GM12878 (cell line): Measurements from ENCODE around the gene SELENOT. TPM values are rescaled to one million over a fixed set of nuclear protein-coding genes. Genes with fewer than 3 reads are reported as not detected.

Experiments
- ATAC-seq: fragments of 200-7000 bp; cut with Tn5 transposase; 3 replicates; pipeline ENCODE4 v1.9.1; 2020; ENCODE audit warnings: mild to moderate bottlenecking, moderate library complexity
- BruUV-seq: library from RNA; stranded (reverse); fragments of 400-500 nt; replicated peaks from 2 replicates; lab custom pipeline; 2021; lab: Mats Ljungman, UMichigan
- CTCF ChIA-PET: fragments of 300-600 bp; sonication (Branson Sonifier 250); formaldehyde crosslinking; extraction: SDS; loops from one replicate; lab custom pipeline; 2021; ENCODE audit warnings: inconsistent platforms; lab: Yijun Ruan, JAX
- POLR2A ChIA-PET: fragments of 350-600 bp; formaldehyde crosslinking; extraction: SDS; loops from one replicate; lab custom pipeline; 2021; ENCODE audit warnings: inconsistent platforms; lab: Charles Lee
- RAD21 ChIA-PET: fragments of 300-600 bp; sonication (Branson Sonifier 250); formaldehyde crosslinking; loops from one replicate; lab custom pipeline; 2023; ENCODE audit warnings: antibody characterized with exemption; ENCODE audit not compliant: unreplicated experiment; lab: Charles Lee
- SMC1A ChIA-PET: fragments of 300-600 bp; sonication (Branson Sonifier 250); formaldehyde crosslinking; loops from one replicate; lab custom pipeline; 2023; ENCODE audit not compliant: unreplicated experiment, uncharacterized antibody; lab: Charles Lee
- DNase-seq: peaks from one replicate; pipeline ENCODE4 v3.0.0-alpha.2; 2011; ENCODE audit warnings: low read depth, low spot score
- FAIRE-seq: peaks from 3 replicates; lab custom pipeline; 2011; peaks lifted over from hg19 to GRCh38; lab: Jason Lieb, UNC
- H2AFZ ChIP-seq: 2 replicates; pipeline ENCODE4 v1.6.0; 2011; ENCODE audit warnings: low read depth, low read length, control low read depth; ENCODE audit not compliant: control insufficient read depth
- H3K27ac ChIP-seq: 2 replicates; pipeline ENCODE4 v1.5.1; 2011; ENCODE audit warnings: control low read depth; ENCODE audit not compliant: control insufficient read depth, insufficient read depth
- H3K27me3 ChIP-seq, 2 experiments: replicated peaks in 1 of 2; 2 replicates each; pipeline versions ENCODE4 v1.6.0 to v1.6.1; 2011; ENCODE audit warnings: low read length in 1 of 2; ENCODE audit not compliant: control insufficient read depth in 2 of 2, insufficient read depth in 2 of 2
- H3K36me3 ChIP-seq, 2 experiments: 2 replicates each; pipeline ENCODE4 v1.5.1; 2011; ENCODE audit warnings: low read length in 1 of 2; ENCODE audit not compliant: control insufficient read depth in 2 of 2, insufficient read depth in 2 of 2
- H3K4me1 ChIP-seq: 2 replicates; pipeline ENCODE4 v1.6.1; 2011; ENCODE audit warnings: mild to moderate bottlenecking, low read length, moderate library complexity, mixed read lengths; ENCODE audit not compliant: control insufficient read depth, insufficient read depth
- H3K4me2 ChIP-seq: 2 replicates; pipeline ENCODE4 v1.6.0; 2011; ENCODE audit warnings: control low read depth; ENCODE audit not compliant: control insufficient read depth, insufficient read depth
- H3K4me3 ChIP-seq: fragments of 200-600 bp; sonication (generic); 2 replicates; pipeline ENCODE4 v1.5.1; 2016
- H3K79me2 ChIP-seq: 2 replicates; pipeline ENCODE4 v1.6.0; 2011; ENCODE audit warnings: low read length; ENCODE audit not compliant: control insufficient read depth, insufficient read depth
- H3K9ac ChIP-seq: 2 replicates; pipeline ENCODE4 v1.8.0; 2011; ENCODE audit warnings: low read length, control low read depth, mixed read lengths; ENCODE audit not compliant: control insufficient read depth, insufficient read depth
- H3K9me3 ChIP-seq: replicated peaks from 3 replicates; pipeline ENCODE4 v1.5.1; 2011; ENCODE audit warnings: mild to moderate bottlenecking, low read length; ENCODE audit not compliant: control insufficient read depth, insufficient read depth
- H4K20me1 ChIP-seq: 2 replicates; pipeline ENCODE4 v1.6.0; 2011; ENCODE audit not compliant: control insufficient read depth, insufficient read depth
- ATF3 ChIP-seq: IDR thresholded peaks from 2 replicates; pipeline ENCODE4 v1.6.1; 2011; ENCODE audit warnings: low read depth, mild to moderate bottlenecking, low read length, moderate library complexity, borderline replicate concordance; ENCODE audit errors: extremely low read depth
- CBFB ChIP-seq: IDR thresholded peaks from 2 replicates; pipeline ENCODE4 v1.6.1; 2016; ENCODE audit warnings: antibody characterized with exemption, low read depth
- CBX3 ChIP-seq: fragments of 200-600 bp; sonication (generic); IDR thresholded peaks from 2 replicates; pipeline ENCODE4 v1.6.1; 2016; ENCODE audit warnings: low read depth, borderline replicate concordance
- CREB1 ChIP-seq: IDR thresholded peaks from 2 replicates; pipeline ENCODE4 v1.6.1; 2012; ENCODE audit warnings: low read depth, mild to moderate bottlenecking, inconsistent platforms
- HCFC1 ChIP-seq: fragments of 150-350 bp; IDR thresholded peaks from 2 replicates; pipeline ENCODE4 v1.6.1; 2014; ENCODE audit warnings: low read length
- MEF2B ChIP-seq: fragments of 450-650 bp; IDR thresholded peaks from 2 replicates; pipeline ENCODE4 v1.6.1; 2018; ENCODE audit warnings: mild to moderate bottlenecking, moderate library complexity; ENCODE audit not compliant: partially characterized antibody, poor library complexity, severe bottlenecking
- NRF1 ChIP-seq: conservative IDR thresholded peaks from 2 replicates; pipeline ENCODE4 v1.6.1; 2011; ENCODE audit warnings: mild to moderate bottlenecking, low read depth, low read length, improper control_type of control experiment
- PKNOX1 ChIP-seq: fragments of 450-650 bp; IDR thresholded peaks from 2 replicates; pipeline ENCODE4 v1.6.1; 2016; ENCODE audit warnings: mild to moderate bottlenecking
- RELB ChIP-seq: fragments of 450-650 bp; IDR thresholded peaks from 2 replicates; pipeline ENCODE4 v1.6.1; 2017; ENCODE audit warnings: low read depth, mild to moderate bottlenecking, moderate library complexity
- SIN3A ChIP-seq: IDR thresholded peaks from 2 replicates; pipeline ENCODE4 v1.6.1; 2012; ENCODE audit warnings: low read depth, low read length, improper control_type of control experiment
- SKIL ChIP-seq: fragments of 450-650 bp; IDR thresholded peaks from 2 replicates; pipeline ENCODE4 v1.6.1; 2017; ENCODE audit warnings: mild to moderate bottlenecking, low read depth, inconsistent platforms; ENCODE audit not compliant: poor library complexity, severe bottlenecking
- SUZ12 ChIP-seq: fragments of 200-600 bp; sonication (generic); IDR thresholded peaks from one replicate; pipeline ENCODE4 v1.6.1; 2018; ENCODE audit warnings: antibody characterized with exemption, mild to moderate bottlenecking; ENCODE audit not compliant: unreplicated experiment
- YBX1 ChIP-seq: fragments of 450-650 bp; IDR thresholded peaks from 2 replicates; pipeline ENCODE4 v1.6.1; 2016; ENCODE audit warnings: antibody characterized with exemption
- WGBS: methylation state at CpG from one replicate; pipeline ENCODE4 v1.1.6; 2016; ENCODE audit warnings: low lambda C conversion rate; ENCODE audit not compliant: insufficient replicate concordance, insufficient coverage; ENCODE audit errors: missing lambda C conversion rate; 5-methylcytosine and 5-hydroxymethylcytosine counted together
- in situ Hi-C: fragments of 300-500 bp; cut with MboI; formaldehyde crosslinking; loops from 9 replicates; pipeline ENCODE4 v1.14.3; 2018; ENCODE audit warnings: mixed read lengths
- intact Hi-C: fragments of 100-400 bp; cut with micrococcal nuclease; formaldehyde crosslinking; loops from one replicate; pipeline ENCODE4 v1.14.2; 2022; ENCODE audit not compliant: unreplicated experiment
- polyA plus RNA-seq, 11 experiments: library from polyadenylated mRNA; depleted of rRNA in 4 of 11; unstranded in 6 of 11; stranded (reverse) in 5 of 11; fragments of >200 nt; fragmentation: Nextera tagmentation in 4 of 11; fragmentation: Illumina TruSeq in 1 of 11; extraction: Ambion mirVana in 4 of 11; extraction: Trizol in 1 of 11; gene quantifications; 1 replicate in 1 of 11; 2 replicates in 10 of 11; pipeline versions ENCODE4 v1.2.1 to v1.2.3, GENCODE V29; 2011 to 2016; ENCODE audit warnings: inconsistent platforms in 2 of 11, missing spikeins in 2 of 11, low read depth in 1 of 11
- total RNA-seq, 4 experiments: library from RNA; depleted of rRNA in 3 of 4; stranded (reverse); fragments of >200 nt in 3 of 4; fragmentation: Illumina TruSeq in 1 of 4; extraction: Trizol in 1 of 4; gene quantifications; 2 replicates each; pipeline versions ENCODE4 v1.2.1 to v1.2.3, GENCODE V29; 2013 to 2021

Gene SELENOT
- total and polyA plus RNA-seq, 10 of the 15 experiments (the other 5 are each of a cell fraction or from before 2014, with no cell fraction given), result 89.4 to 768 (median 261) TPM

- TF ChIP-seq PKNOX1, result peak; percentile 64
Measured at GRCh38 chr3:150600647-150601530, 2.2 kb upstream of the SELENOT start (continued).

GRCh38 chr3:150602426-150603152, 532 bp upstream of the SELENOT start:
- 1% methylated on average over 6 of the region's 6 CpGs for WGBS
- in situ Hi-C loops, result no loop called here
- ChIA-PET RAD21 (interaction anchor here (0.7 to 1.9 kb wide), 10 partner anchors 10 to 191 kb away, joined by 3 to 10 read pairs (median 6); partner anchors contain the start of genes EIF2A, SERP1 and SIAH2), POLR2A (interaction anchor here (1.0 to 3.3 kb wide), 11 partner anchors 11 to 194 kb away, joined by 3 to 40 read pairs (median 4); partner anchors contain the start of genes EIF2A, ERICH6, SERP1 and SIAH2), CTCF (interaction anchor here (0.6 to 1.3 kb wide), 5 partner anchors 9 to 159 kb away, joined by 3 to 6 read pairs (median 4); partner anchors contain the start of genes EIF2A and SERP1), SMC1A (interaction anchor here (1.0 to 1.8 kb wide), 9 partner anchors 9 to 194 kb away, joined by 3 to 10 read pairs (median 8); no protein-coding TSS in a partner anchor)
- intact Hi-C loops, result loop anchor here (1.0 to 5.0 kb wide), 5 partner anchors 56 to 218 kb away; partner anchors contain the start of genes EIF2A, ERICH6, SERP1 and SIAH2
- H3K27ac ChIP-seq, result peak overlapping the region; percentile 92
- TSS peak; percentile 93 for BruUV-seq
- no peaks in the 10 kb centered on the region for H3K27me3 ChIP-seq
- peaks cover 0 to 8% of the 10 kb centered on the region in 2 experiments; a peak in 1 of 4 replicates for H3K36me3 ChIP-seq
- H3K79me2 ChIP-seq, result peaks cover 95% of the 10 kb centered on the region
- peak overlapping the region; percentile 92 for H3K4me3 ChIP-seq
- peaks cover 20% of the 10 kb centered on the region for H3K4me1 ChIP-seq
- H4K20me1 ChIP-seq, result no peaks in the 10 kb centered on the region
- ATAC-seq (peak; percentile 2), FAIRE-seq (no peak), DNase-seq (no peak)
- peak overlapping the region; percentile 71 for H3K4me2 ChIP-seq
- H3K9me3 ChIP-seq, result no peaks in the 10 kb centered on the region
- H2AFZ ChIP-seq, result peak overlapping the region; percentile 84
- H3K9ac ChIP-seq, result peak overlapping the region; percentile 92
- TF ChIP-seq SKIL, result peak; percentile 60
- no peak for TF ChIP-seq SUZ12
- TF ChIP-seq SIN3A, result no peak
- no peak for TF ChIP-seq ATF3
- no peak for TF ChIP-seq YBX1
- no peak for TF ChIP-seq CBX3
- TF ChIP-seq CREB1, result 0 out of 2 replicates have a peak, but pooled peaks have one; percentile 28
- TF ChIP-seq NRF1, result no peak
- TF ChIP-seq CBFB, result no peak
- no peak for TF ChIP-seq HCFC1
- peak; percentile 13 for TF ChIP-seq MEF2B
- TF ChIP-seq RELB, result peak; percentile 9; the same call in 1 of the 2 replicates
